ENCODE data around the gene PCID2. TPM values are rescaled to one million over a fixed set of nuclear protein-coding genes. Genes with fewer than 3 reads are reported as not detected.

The PCID2 gene
- total and polyA plus RNA-seq, 2 of the 13 experiments (the other 11 are each of a cell fraction or from before 2014, with no cell fraction given), result 65.0 to 111 TPM

GRCh38 chr13:113149711-113150549 lies 58.5 kb downstream of the PCID2 start (continued):
- TF ChIP-seq ZNF407 (CRISPR knock-in tag; IDR thresholded peaks at IDR 0.05; ENCODE audit: not compliant biosample characterization), result no peak
- TF ChIP-seq ZNF512 (CRISPR knock-in tag; IDR thresholded peaks at IDR 0.05), result no peak
- no peak for TF ChIP-seq GABPA (IDR thresholded peaks at IDR 0.05; ENCODE audit: low read depth, low read length)
- no peak for TF ChIP-seq GABPA (CRISPR knock-in tag; IDR thresholded peaks at IDR 0.05; ENCODE audit: low read depth)
- TF ChIP-seq KDM5A (IDR thresholded peaks at IDR 0.05; ENCODE audit: borderline replicate concordance, low read length), result no peak
- TF ChIP-seq SALL2 (CRISPR knock-in tag; IDR thresholded peaks at IDR 0.05), result no peak
- TF ChIP-seq ZXDC (CRISPR knock-in tag; IDR thresholded peaks at IDR 0.05), result 0 out of 2 replicates have a peak, but pooled peaks have one; percentile 48
- no peak for TF ChIP-seq ZNF484 (CRISPR knock-in tag; IDR thresholded peaks at IDR 0.05; ENCODE audit: borderline replicate concordance, low read depth)
- peak; percentile 75 for TF ChIP-seq ARID5B (CRISPR knock-in tag; IDR thresholded peaks at IDR 0.05)
- TF ChIP-seq ZEB1 (IDR thresholded peaks at IDR 0.05; ENCODE audit: insufficient replicate concordance, low read depth), result no peak
- no peak for TF ChIP-seq CHD2 (IDR thresholded peaks at IDR 0.05; ENCODE audit: low read depth, low read length)

Measured in HepG2 (cell line).